Ammon's horn (tissue), 1 donor: Measurements from ENCODE around the gene PLXNA4.
A peak's percentile ranks its signal among the peaks of the same experiment; 100 is the strongest.
"Not testable (repeated sequence)": the region's sequence is repeated elsewhere in the genome, so short reads cannot be mapped to it uniquely, and the experiment has no call there.

Experiments
- DNase-seq: peaks from one replicate; pipeline ENCODE4 v3.0.0-alpha.2; 2016; ENCODE audit warnings: low spot score

Gene PLXNA4

DNA sequence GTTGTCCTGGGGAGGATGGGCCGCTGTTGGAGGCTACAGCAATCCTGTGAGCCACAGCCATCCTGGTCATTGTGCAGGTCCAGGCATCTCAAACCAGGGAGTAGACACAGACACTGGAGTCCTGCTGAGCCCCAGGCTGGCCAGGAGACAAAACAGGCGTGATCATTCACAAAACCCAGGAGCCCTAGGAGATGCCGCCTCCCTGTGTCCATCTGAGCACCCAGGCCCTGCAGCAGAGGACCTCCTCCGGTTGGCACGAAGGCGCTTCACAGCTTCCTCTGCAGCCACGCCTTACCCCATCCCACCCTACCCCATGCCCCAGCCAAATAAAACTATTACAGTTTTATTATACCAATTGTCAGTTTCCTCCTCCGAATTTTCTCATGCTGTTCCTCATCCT lies 183.6 kb downstream of the PLXNA4 start:
- DNase-seq: no peak

DNA sequence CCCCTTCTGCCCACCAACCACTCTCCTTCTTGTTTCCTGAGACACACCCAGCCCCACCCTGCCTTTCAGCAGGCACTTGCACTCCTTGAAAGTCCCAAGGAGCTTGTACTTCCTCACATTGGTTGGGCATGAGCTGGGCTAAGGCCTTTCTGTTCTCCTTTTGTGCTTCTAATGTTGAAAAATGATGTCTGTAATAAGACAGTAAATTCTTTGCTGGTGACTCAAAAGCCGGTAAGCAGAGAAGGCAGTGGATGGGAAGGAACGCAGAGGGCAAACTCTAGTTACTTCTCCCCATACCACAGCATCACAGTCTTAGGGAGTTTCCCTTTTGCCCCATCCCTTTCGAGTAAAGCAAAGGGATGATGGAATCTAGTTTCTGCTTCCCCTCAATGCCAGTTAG lies 185.6 kb downstream of the PLXNA4 start:
- DNase-seq: no peak

DNA sequence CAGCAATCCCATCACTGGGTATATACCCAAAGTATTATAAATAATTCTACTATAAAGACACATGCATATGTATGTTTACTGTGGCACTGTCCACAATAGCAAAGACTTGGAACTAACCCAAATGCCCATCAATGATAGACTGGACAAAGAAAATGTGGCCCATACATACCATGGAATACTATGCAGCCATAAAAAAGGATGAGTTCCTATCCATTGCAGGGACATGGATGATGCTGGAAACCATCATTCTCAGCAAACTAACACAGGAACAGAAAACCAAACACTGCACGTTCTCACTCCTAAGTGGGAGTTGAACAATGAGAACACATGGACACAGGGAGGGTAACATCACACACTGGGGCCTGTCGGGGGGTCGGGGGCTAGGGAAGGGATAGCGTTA lies 186.2 kb downstream of the PLXNA4 start:
- DNase-seq: not testable (repeated sequence)

DNA sequence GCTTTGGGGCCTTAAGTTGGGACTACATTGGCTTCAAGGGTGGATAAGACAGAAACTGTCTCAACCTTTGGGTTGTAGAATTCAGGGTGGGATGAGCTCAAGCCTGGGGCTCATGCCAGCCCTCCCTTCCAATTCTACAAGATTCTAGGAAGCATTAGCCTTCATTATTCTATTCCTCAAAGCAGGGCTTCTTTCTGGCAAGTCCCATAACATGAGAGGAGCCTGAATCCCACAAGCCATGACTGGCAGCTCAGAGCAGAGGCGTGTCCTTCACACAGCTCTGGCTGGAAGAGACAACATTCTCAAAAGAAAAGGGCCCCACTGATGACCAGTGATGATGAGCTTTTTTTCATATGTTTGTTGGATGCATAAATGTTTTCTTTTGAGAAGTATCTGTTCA lies 187.6 kb downstream of the PLXNA4 start:
- no peak for DNase-seq

DNA sequence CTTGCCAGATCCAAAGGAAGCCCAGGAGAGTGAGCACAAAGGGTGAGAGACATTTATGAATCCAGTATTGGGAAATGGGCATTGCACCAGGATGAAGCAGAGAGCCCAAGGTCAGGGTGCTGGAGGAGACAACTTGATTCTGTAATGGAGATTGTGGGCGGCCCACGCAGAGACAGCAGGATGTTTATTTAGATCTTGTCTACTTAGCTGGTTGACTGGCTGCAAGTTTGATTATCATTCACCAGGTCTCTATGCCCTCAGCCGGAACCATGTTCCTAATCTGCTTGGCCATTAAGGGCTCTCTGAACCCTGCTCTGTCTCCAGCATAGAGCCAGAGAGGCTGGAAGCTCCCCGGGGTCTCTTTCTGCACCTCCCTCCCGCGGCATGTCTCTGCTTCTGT lies 188.7 kb downstream of the PLXNA4 start:
- no peak for DNase-seq

DNA sequence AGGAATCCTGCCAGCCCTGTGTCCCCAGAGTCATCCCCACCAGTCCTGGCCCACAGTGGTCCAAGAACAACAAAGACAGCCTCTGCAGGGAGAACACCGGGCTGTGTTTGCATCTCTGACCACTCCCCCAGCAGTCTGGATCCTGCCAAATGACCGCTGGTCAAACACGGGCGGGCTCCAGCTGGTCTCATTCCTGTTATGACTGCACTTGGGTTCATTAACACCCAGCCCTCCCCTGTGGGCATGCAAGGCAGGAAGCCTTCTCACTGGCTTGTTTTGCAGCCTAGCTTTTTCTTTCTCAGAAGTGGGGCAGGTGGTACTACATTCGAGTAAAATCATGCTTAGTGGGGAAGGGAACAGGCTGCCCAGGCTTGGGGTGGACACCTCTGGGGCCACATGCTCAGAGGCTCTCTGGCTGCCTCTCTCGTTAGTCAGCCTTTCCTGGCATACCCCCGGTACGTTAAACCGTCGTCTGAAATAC lies 190.0 kb downstream of the PLXNA4 start:
- peak; percentile 35 for DNase-seq

DNA sequence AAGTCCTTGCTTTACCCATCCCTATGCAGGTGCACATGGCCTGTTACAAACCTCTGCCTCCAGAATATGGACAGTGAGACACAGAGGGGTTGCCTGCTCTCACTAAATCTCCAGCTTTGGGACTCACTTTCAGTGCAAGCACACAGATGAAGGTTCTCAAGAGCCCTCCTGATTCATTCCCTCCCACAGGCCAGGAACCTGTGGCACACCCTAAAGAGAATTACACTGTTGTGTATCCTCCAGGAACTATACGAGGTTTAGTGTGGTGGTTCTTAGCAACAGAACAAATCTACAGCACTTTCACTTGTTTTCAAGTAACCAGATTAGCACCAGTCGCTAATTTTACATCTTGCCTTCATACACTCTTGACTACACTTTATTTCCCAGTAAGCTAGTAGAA lies 192.3 kb downstream of the PLXNA4 start:
- DNase-seq: no peak

DNA sequence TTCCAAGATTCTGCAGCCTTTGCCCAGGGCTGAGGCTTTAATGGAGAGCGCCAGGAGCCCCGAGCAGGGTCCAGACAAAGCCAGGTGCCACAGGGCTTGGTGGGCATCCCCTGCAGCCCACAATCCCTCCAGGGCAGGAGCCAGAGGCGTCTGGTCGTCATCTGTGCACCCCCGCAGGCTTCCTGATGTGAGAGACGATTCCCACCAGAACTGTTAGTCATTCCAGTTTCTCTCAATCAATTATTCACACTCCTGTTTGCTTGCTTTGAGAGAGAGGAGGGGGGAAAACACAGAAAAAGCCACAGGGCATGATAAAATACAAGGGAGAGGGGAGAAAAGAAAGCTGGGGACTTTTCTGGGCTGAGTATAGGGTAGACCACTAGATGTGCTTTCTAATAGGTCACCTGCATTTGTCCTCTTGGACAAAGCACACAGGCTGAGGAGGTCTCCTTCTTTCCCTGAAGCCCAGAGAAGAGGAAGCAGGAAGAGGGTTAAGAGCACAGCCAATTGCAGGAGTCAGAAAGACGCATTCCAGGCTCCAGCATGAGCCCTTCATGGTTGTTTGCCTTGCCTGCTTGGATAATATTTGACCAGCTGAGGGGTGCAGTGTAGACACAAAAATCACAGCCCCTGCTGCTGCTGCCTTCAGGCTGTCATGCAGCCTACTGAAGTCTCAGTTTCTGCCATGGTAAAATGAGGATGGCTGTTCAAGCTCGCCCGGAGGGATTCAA lies 194.4 kb downstream of the PLXNA4 start:
- DNase-seq: no peak

DNA sequence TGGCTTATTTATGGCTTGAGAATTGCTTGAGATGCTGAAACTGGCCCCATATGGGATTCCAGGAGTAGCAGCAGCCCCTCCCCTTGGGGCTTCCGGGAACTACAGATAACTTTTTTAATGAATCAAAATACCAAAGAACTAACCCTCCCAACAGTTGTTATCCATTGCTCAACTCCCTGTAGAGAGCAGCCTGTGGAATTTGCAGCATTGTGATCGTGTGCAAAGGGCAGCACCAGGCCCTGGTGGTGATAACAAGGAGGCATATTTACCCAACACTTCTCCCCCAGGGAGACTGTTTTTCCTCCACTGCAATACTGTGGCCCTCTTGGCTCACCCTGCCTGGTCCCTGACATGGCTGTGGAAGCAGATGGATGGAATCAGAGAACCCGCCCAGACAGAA lies 196.2 kb downstream of the PLXNA4 start:
- DNase-seq: no peak

DNA sequence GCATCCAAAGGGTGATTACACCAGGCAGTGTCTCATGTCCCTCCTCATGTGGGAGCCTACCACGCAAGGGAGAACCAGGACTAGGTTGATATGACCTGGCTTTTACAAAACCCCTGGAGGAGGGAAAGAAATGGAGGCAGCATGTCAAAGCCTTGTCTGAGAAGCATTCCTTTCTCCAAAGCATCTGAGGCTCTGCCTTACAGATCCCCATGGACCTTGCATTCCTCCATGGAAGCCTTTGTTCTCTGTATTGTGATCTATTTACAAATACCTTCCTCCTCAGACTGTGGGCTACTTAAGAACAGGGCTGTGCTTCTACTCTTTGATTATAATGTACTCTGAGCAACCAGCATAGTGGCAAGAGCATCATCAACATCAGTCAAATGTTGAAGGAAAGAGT lies 197.0 kb downstream of the PLXNA4 start:
- DNase-seq: no peak

DNA sequence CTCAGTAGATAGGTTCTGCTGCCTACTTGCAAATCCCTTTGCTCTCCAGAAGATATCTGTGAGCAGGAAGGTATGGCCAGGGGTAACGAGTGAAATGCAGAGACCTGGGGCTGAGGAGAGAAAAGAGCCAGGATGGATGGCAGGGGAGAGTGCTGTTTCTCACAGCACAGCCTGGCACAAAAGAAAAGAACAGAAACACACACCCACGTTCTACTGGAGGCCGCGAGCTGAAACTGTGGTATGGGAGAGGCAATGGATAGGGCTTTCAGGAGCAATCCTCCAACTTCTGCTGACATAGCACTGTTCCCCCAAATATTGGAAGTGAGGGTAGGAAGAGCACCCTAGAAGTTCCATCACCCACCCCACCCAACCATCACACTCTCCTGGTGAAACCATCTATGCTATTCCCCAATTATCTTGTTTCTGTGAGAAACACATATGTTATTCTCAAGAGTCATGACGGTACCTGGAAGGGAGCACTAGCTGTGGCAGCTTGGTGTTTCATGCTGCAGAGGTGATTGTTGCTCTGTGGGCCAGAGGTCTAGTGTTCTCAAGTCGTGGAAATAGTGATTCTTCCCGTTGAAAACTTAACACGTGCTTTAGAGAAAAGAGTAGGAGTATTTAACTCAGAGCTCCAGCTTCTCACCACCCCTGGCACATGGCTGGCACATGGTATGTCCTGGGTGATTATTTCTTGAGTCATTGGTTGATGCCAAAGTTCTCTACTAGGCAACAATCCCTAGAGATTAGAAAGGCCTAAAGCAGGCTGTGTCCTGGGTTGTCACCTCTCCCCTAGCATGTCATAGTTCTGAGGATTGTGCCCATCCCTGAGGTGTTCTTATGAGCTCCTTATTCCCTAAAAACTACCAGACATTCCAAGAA lies 198.3 kb downstream of the PLXNA4 start:
- DNase-seq: peak; percentile 21

DNA sequence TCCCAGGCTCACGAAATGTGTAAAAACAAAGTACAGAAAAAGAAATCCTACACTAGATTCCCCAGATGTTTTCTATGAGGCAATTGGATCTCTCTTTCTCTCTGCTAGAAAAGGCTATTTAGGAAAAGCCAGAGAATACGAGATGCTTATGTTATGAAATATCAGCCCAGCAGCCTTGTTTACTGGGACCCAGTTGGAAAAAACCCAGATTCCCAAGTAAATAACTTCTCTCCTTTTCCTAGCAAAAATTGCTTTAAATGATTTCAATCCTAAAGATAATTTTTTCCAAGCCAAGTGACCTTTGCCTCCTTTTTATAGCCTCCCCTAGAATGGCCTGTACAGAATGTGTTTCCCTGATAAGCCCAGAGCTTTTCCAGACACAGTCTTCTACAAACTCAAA lies 199.3 kb downstream of the PLXNA4 start:
- DNase-seq: no peak

DNA sequence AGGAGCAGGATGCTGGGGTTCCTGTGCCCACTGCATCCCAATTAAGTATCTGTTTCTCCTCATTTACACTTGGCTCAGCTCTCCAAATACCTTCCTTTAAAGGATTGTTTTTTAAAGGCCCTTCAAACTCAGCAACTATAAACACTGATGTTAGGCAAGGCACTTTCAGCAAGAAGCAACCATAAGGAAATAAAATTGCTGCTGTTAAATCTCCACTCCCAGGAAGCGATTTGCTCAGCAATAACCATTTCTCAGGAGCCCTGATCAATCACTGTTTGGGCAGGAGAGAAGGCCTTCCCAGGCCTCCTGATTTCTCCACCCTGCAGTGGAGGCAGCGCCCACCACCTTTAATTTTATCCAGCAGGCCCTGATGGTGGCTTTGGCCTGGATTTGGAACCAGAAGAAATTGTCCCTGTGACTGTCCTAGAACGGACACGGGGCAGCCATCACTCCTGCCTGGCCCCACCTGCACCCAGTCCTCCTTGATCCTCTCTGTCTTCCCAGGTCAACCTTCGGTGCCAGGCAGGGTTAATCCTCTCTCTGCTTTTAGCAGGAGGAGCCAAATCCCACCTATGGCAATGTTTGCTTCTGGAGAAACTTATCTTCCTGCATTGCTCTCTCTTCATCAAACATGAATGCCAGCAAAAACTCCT lies 199.8 kb downstream of the PLXNA4 start:
- DNase-seq: no peak

DNA sequence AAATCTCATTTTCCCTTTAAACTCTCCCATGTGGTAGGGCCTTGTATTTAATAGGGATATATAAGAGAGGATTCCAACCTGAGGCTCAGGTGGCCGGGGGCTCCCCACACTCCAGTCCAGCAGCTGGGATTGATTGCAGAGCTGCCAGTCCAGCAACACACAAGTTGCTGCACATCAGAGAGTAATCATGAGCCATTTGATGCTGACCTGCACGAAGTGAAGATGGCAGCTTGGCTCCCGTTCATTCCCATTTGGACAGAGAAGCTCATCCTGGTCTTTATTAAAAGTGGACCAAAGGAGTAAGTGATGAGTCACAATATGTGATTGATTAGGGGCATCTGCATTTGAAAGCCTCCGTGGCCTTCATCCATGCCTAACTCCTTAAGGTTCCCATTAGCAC lies 202.4 kb downstream of the PLXNA4 start:
- no peak for DNase-seq

DNA sequence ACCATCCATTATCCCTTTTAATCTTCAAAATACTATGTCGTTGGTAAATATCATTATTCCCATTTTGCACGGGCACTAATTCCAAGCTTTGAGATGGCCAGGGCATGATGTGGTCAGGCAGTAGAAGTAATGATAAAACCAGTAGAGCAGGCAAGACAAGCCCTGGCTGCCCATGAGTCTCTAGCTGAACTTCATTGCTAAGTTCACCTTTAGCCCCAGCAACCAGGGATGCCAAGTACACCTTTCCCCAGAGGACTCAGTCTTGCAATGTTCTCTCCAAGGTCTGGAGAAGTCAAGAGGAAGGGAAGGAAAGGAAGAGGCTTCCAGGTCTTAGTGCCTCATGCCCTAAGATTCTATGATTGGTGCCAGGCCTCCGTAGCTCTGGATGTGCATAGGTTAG lies 203.2 kb downstream of the PLXNA4 start:
- no peak for DNase-seq

DNA sequence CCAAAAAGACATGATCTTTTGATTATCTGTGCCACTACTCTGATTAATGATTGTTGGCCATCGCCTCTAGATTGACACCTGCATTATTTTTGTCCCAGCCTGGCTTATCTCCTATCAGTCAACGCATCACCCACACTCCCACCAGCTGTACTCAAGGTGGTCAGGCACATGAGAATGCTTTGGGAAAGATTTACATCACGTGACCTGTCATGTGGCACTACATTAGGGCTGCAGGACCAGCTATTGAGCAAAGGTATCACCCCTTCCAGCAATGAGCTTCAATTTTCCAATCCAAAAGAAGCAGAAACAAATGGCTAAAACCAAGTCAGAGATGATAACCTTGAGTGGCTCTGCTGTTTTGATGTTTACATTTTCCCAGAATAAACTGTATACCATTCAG lies 204.3 kb downstream of the PLXNA4 start:
- DNase-seq: no peak

DNA sequence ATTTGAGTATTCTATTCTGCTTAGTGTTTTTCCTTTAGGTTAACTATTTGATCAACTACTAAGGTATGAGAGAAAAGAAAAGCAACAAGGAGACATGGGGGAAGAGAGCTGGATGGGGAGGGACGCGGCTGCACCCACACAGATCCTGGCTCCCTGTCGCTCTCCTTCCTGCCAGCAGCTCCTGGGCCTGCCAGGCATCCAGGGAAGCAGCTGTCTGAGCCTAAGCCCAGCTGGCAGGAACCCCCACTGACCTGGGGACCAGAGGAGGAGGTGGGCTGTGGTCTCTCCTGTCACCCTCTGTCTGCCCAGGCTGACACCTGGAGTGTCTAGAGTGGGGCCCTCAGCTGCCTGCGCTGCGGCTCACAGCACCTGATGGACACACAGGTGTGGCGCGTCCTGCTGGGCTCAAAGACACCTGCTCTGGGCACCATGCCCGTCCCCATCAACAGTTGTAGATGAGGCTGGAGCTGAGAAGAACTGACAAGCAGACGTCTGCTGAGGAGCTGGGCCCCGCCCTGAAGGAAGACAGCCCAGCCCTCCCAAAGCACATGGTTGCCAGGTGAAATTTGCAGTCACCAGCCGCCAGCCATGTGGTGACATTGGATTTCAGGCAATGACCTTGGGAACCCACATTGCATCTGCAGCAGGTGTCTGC lies 207.9 kb downstream of the PLXNA4 start:
- no peak for DNase-seq

DNA sequence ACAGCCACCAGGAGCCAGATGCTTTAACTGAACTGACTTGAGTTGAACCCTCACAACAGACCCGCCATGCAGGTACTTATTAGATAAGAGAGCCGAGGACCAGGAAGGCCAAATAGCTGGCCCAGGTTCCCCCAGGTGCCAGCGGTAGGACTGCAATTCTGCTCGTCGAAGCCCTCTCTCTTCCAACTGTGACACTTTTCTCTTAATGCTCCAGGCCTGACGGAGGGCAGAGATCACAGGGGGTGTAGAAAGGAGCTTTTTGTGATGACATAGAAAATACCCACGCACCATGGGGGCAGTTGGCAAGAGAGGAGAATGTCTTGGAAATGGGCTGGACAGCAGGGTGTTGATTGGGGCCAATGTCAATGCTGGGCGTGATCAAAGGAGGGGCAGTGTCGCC lies 208.5 kb downstream of the PLXNA4 start:
- no peak for DNase-seq

DNA sequence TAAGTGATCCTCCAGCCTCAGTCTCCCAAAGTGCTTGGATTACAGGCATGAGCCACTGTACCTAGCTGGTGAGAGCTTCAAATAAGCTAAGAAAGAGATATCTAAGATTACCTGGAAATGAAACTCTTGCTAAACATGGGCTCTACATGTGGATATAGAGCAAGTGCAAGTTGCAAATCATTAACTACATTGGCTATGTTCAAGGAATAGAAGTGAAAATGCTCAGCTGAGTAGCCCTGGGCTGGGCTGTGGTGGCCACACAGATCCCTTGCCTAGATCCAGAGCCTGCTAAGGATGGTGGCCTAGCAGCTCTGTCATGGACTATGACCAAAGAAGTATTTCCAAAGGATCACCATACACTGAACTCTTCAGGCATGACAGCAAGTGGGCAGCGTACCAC lies 209.3 kb downstream of the PLXNA4 start:
- DNase-seq: no peak

DNA sequence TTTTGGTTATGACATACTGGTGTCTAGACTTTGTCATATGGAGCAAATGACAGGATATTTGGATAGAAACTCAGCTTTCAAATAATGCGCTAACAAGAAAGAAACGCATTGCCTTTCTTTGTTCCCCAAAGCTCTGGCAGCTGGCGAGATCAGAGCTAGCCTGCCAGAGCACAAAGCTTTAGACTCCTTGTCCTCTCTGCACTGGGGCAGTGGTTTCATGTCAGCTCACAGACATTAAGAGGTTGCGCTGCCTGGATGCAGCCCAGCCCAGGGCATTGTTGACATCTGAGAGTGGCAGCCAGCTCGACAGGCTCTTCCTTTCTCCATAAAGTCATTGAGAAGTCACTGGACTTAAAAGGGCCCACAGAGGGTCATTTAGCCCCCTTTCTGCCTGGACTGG lies 212.0 kb downstream of the PLXNA4 start:
- no peak for DNase-seq

DNA sequence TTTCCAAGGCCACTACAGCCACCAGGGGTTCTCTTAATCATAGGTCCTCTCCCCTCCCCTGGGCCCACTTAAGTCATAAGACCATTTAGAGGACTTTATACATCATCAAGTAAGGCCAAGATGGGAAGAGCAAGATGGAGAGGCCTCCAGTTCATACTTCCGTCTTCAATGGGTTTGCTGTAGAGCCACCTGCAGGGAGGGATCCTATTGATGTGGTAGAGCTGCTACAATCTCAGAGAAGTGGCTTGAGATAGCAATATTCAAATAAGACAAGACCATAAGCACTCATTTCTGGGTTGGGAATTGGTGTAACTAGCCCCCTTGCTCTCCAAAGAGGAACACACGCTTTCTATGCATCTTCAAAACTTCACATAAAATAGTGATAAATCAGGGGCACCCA lies 214.2 kb downstream of the PLXNA4 start:
- DNase-seq: no peak

DNA sequence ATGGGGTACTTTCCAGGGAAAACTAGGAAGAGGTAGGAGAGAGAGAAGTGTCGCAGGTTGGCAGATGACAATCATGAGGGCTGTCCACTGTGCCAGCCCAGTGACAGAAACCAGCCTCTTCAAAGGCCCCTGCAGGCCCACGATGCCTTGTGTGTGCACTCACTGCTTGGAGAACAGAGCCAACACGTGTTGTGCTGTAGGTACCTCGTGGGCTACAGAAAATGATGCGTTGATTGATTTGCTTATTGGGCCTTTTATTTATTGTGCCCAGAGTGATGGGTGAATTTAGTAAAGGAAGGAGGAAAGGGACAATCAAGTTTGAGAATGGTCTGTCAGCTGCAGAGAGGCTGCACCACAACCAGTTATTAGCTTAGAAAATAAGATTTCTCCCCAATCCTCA lies 215.1 kb downstream of the PLXNA4 start:
- no peak for DNase-seq
